HepG2 (cell line): ENCODE data around the gene KAZALD1. TPM values are rescaled to one million over a fixed set of nuclear protein-coding genes. Genes with fewer than 3 reads are reported as not detected.

Source experiments
- CEBPG ChIP-seq: IDR thresholded peaks from 2 replicates; pipeline ENCODE4 v1.6.1; 2016
- DRAP1 ChIP-seq: IDR thresholded peaks from 2 replicates; pipeline ENCODE4 v1.6.1; 2016; ENCODE audit warnings: missing genetic modification reagents, missing compliant biosample characterization
- ETV5 ChIP-seq: IDR thresholded peaks from 2 replicates; pipeline ENCODE4 v1.6.1; 2018; ENCODE audit warnings: missing biosample characterization, missing genetic modification reagents, inconsistent platforms, borderline replicate concordance
- GATAD1 ChIP-seq: IDR thresholded peaks from 2 replicates; pipeline ENCODE4 v1.6.1; 2016; ENCODE audit warnings: missing genetic modification reagents, missing compliant biosample characterization
- HMGXB3 ChIP-seq: sonication (generic); formaldehyde crosslinking; IDR thresholded peaks from 2 replicates; pipeline ENCODE4 v1.4.0; 2020; ENCODE audit warnings: missing genetic modification reagents, borderline replicate concordance
- HNF1B ChIP-seq: sonication (generic); formaldehyde crosslinking; IDR thresholded peaks from 2 replicates; pipeline ENCODE4 v1.5.1; 2020; ENCODE audit warnings: mild to moderate bottlenecking, moderate library complexity, missing genetic modification reagents
- MAFK ChIP-seq, 2 experiments: IDR thresholded peaks in 1 of 2; conservative IDR thresholded peaks in 1 of 2; 2 replicates each; pipeline ENCODE4 v1.6.1; 2011; ENCODE audit warnings: improper control_type of control experiment in 2 of 2, low read length in 2 of 2
- MAX ChIP-seq: IDR thresholded peaks from 2 replicates; pipeline ENCODE4 v1.6.1; 2012; ENCODE audit warnings: inconsistent platforms
- MED1 ChIP-seq: sonication (generic); formaldehyde crosslinking; IDR thresholded peaks from 2 replicates; pipeline ENCODE4 v1.4.0; 2020; ENCODE audit warnings: missing genetic modification reagents
- TCF12 ChIP-seq, 2 experiments: fragments of 450-650 bp in 1 of 2; sonication (generic) in 1 of 2; formaldehyde crosslinking in 1 of 2; IDR thresholded peaks; 2 replicates each; pipeline versions ENCODE4 v1.6.1 to v1.8.0; 2017 to 2022; ENCODE audit warnings: antibody characterized with exemption in 1 of 2, mild to moderate bottlenecking in 1 of 2, missing genetic modification reagents in 1 of 2, moderate library complexity in 1 of 2
- ZNF883 ChIP-seq: sonication (generic); formaldehyde crosslinking; IDR thresholded peaks from 2 replicates; pipeline ENCODE4 v1.5.1; 2020; ENCODE audit warnings: mild to moderate bottlenecking, missing genetic modification reagents; ENCODE audit errors: not compliant biosample characterization
- polyA plus RNA-seq, 8 experiments: library from polyadenylated mRNA; depleted of rRNA in 3 of 8; stranded (reverse) in 7 of 8; unstranded in 1 of 8; fragments of >200 nt; fragmentation: Illumina TruSeq in 4 of 8; extraction: Trizol in 4 of 8; gene quantifications; 2 replicates each; pipeline versions ENCODE4 v1.2.1 to v1.2.3, GENCODE V29; 2011 to 2016; ENCODE audit warnings: low read depth in 4 of 8, missing spikeins in 1 of 8, mixed read lengths in 1 of 8; ENCODE audit not compliant: insufficient read depth in 1 of 8
- total RNA-seq, 5 experiments: library from RNA; depleted of rRNA; stranded (reverse); fragments of >200 nt; fragmentation: Illumina TruSeq; extraction: Trizol; gene quantifications; 2 replicates each; pipeline ENCODE4 v1.2.3, GENCODE V29; 2016; ENCODE audit warnings: low read depth in 1 of 5
- TF ChIP-seq, protein P1 (sequence below): sonication (generic); formaldehyde crosslinking; IDR thresholded peaks from 2 replicates; pipeline ENCODE4 v1.9.0; 2022; ENCODE audit warnings: missing genetic modification reagents, mild to moderate bottlenecking, borderline replicate concordance
- TF ChIP-seq, protein P2 (sequence below): sonication (generic); formaldehyde crosslinking; conservative IDR thresholded peaks from 2 replicates; pipeline ENCODE4 v1.8.0; 2022; ENCODE audit warnings: low read depth, missing genetic modification reagents
- TF ChIP-seq, protein P3 (sequence below): sonication (generic); formaldehyde crosslinking; IDR thresholded peaks from 2 replicates; pipeline ENCODE4 v1.4.0; 2020; ENCODE audit warnings: missing genetic modification reagents

KAZALD1 gene
- total and polyA plus RNA-seq, 2 of the 13 experiments (the other 11 are each of a cell fraction or from before 2014, with no cell fraction given): 16.7 to 27.7 TPM

DNA sequence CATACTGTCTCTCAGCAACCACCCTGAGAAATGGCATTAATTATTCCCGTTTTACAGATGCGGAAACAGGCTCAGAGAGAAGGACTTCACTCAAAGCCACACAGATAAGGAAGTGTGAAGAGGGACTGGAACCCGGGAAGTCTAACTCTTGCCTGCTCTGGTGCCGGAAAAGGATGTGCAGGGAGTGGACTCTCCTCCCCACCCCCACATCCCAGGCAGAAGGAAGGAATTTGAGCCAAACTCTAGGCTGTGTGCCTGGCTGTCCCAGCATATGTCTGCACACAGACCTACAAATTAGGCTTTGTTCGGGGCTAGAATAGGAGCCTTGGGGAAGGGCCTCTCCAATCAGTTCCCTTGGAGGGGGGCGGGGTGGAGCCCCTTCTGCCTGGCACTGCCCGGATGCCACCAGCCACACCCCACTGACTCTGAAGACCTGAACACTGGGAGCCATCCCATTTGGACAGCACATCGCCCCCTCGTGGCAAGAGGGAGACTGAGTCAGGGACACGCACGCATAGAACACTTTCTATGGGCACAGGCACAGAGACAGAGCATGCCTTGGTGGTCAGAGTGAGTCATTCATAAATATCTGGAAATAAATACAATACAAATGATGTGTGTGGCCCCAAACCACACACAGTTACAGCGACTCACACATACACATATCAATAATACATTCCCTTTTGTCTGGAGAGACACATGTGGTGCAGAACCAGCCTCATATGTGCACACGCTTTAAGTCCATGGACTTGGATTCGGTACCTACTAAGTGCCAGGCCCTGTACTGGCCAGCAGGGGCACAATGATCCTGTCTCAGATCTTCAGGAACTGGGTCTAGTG lies 49.0 kb upstream of the KAZALD1 start (continued):
- TF ChIP-seq DRAP1 (CRISPR knock-in tag): 0 out of 2 replicates have a peak, but pooled peaks have one; percentile 12
- TF ChIP-seq CEBPG (CRISPR knock-in tag): no peak
- TF ChIP-seq MAX: peak; percentile 13; the same call in 1 of the 2 replicates
- TF ChIP-seq, protein P1, sequence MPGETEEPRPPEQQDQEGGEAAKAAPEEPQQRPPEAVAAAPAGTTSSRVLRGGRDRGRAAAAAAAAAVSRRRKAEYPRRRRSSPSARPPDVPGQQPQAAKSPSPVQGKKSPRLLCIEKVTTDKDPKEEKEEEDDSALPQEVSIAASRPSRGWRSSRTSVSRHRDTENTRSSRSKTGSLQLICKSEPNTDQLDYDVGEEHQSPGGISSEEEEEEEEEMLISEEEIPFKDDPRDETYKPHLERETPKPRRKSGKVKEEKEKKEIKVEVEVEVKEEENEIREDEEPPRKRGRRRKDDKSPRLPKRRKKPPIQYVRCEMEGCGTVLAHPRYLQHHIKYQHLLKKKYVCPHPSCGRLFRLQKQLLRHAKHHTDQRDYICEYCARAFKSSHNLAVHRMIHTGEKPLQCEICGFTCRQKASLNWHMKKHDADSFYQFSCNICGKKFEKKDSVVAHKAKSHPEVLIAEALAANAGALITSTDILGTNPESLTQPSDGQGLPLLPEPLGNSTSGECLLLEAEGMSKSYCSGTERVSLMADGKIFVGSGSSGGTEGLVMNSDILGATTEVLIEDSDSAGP: peak; percentile 56
- no peak for TF ChIP-seq MAFK (conservative IDR thresholded peaks at IDR 0.05 in 1 of 2, IDR thresholded peaks at IDR 0.05 in 1 of 2; ENCODE audit: low read length in 2 of 2)
- TF ChIP-seq MED1 (CRISPR knock-in tag): 0 out of 2 replicates have a peak, but pooled peaks have one; percentile 21
- no peak for TF ChIP-seq HMGXB3 (CRISPR knock-in tag)
- TF ChIP-seq ZNF883 (CRISPR knock-in tag): no peak
- no peak for TF ChIP-seq TCF12 (IDR thresholded peaks at IDR 0.05)
- TF ChIP-seq TCF12 (CRISPR knock-in tag; IDR thresholded peaks at IDR 0.05): no peak
- TF ChIP-seq, protein P2, sequence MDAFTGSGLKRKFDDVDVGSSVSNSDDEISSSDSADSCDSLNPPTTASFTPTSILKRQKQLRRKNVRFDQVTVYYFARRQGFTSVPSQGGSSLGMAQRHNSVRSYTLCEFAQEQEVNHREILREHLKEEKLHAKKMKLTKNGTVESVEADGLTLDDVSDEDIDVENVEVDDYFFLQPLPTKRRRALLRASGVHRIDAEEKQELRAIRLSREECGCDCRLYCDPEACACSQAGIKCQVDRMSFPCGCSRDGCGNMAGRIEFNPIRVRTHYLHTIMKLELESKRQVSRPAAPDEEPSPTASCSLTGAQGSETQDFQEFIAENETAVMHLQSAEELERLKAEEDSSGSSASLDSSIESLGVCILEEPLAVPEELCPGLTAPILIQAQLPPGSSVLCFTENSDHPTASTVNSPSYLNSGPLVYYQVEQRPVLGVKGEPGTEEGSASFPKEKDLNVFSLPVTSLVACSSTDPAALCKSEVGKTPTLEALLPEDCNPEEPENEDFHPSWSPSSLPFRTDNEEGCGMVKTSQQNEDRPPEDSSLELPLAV: no peak
- 0 out of 2 replicates have a peak, but pooled peaks have one; percentile 17 for TF ChIP-seq ETV5
- TF ChIP-seq HNF1B (CRISPR knock-in tag): no peak
- TF ChIP-seq, protein P3, sequence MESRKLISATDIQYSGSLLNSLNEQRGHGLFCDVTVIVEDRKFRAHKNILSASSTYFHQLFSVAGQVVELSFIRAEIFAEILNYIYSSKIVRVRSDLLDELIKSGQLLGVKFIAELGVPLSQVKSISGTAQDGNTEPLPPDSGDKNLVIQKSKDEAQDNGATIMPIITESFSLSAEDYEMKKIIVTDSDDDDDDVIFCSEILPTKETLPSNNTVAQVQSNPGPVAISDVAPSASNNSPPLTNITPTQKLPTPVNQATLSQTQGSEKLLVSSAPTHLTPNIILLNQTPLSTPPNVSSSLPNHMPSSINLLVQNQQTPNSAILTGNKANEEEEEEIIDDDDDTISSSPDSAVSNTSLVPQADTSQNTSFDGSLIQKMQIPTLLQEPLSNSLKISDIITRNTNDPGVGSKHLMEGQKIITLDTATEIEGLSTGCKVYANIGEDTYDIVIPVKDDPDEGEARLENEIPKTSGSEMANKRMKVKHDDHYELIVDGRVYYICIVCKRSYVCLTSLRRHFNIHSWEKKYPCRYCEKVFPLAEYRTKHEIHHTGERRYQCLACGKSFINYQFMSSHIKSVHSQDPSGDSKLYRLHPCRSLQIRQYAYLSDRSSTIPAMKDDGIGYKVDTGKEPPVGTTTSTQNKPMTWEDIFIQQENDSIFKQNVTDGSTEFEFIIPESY (CRISPR knock-in tag): peak; percentile 53; the same call in 1 of the 2 replicates
- peak; percentile 19; the same call in 1 of the 2 replicates for TF ChIP-seq GATAD1 (CRISPR knock-in tag)
